Activated CD4-positive, alpha-beta memory T cell treated with anti-CD3 and anti-CD28 coated beads, Interleukin-2, amount 10 ng/mL, durations not matched to agents 7 days and 5 days (primary cell): ENCODE measurements around the gene DICER1. TPM values are rescaled to one million over a fixed set of nuclear protein-coding genes. Genes with fewer than 3 reads are reported as not detected.

ENCODE experiments used
- CTCF ChIA-PET: fragments of 350-600 bp; sonication (Branson Sonifier 250); formaldehyde crosslinking; loops from one replicate; lab custom pipeline; 2021; ENCODE audit warnings: antibody characterized with exemption, inconsistent platforms; lab: Charles Lee
- POLR2A ChIA-PET: fragments of 350-600 bp; sonication (Branson Sonifier 250); formaldehyde crosslinking; loops from one replicate; lab custom pipeline; 2021; ENCODE audit warnings: antibody characterized with exemption; lab: Charles Lee
- DNase-seq: peaks from one replicate; pipeline ENCODE4 v3.0.0-alpha.2; 2020
- H3K27ac Mint-ChIP-seq: one replicate; pipeline ENCODE4 v1.8.0; 2021; ENCODE audit warnings: mild to moderate bottlenecking, mixed read lengths
- H3K27me3 Mint-ChIP-seq: one replicate; pipeline ENCODE4 v1.8.0; 2021; ENCODE audit warnings: mixed read lengths
- H3K36me3 Mint-ChIP-seq: one replicate; pipeline ENCODE4 v1.8.0; 2021; ENCODE audit warnings: low read depth, mixed read lengths
- H3K4me1 Mint-ChIP-seq: one replicate; pipeline ENCODE4 v1.8.0; 2021; ENCODE audit warnings: mixed read lengths
- H3K4me3 Mint-ChIP-seq: one replicate; pipeline ENCODE4 v1.8.0; 2021; ENCODE audit warnings: mild to moderate bottlenecking, mixed read lengths
- H3K9me3 Mint-ChIP-seq: one replicate; pipeline ENCODE4 v1.8.0; 2021; ENCODE audit warnings: mixed read lengths
- total RNA-seq, 2 experiments: library from RNA; stranded (reverse); gene quantifications; one replicate each; pipeline ENCODE4 v1.2.3, GENCODE V29; 2021

Gene DICER1
- total RNA-seq, 2 experiments from 2014 or later: 46.9 to 52.8 TPM

DNA sequence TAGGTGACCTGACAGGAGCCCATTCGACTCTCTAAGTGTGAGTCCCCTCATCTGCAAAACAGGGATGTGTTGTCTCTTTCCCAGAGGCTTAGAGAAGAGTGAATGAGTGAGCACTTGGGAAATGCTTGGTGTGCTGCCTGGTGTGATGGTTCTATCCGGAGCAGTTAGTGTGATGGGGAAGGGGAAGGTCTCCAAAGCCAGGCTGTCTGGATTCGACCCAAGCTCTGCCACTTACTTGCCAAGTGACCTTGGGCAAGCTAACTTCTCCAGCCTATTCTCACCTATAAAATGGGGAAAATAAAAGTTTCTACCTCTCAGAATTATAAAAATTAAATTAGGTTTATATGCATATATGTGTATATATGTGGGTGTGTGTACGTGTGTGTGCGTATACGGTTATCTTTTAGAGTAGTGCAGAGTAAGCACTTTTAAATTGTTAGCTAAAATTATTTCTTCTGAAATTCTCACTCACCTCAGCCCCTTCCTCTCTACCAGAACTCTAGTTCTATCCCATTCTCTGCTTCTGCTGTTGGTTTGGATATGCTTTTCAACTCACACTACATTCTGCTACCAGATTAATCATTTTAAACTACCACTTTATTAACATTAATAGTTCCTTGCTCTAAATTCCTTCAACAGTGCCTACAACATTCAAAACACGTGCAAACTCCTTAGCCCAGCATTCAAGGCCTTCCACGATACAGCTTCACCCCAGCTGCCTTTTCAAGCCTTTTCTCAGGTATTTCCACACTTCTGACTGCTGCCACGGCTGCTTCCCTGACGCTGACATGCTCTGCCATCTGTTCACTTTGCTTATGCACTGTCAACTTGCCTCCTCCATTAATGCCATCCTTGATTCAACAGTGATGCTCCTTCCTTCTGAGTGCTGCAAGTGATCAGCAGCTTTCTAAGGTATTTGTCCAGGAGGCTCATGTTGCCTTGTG, 55.3 kb downstream of the DICER1 start:
- Mint-ChIP-seq H3K27me3 (no peaks in the 10 kb centered on the region), H3K4me3 (no peak overlapping the region), H3K9me3 (no peaks in the 10 kb centered on the region), H3K4me1 (peaks cover 12% of the 10 kb centered on the region), H3K27ac (no peak overlapping the region), H3K36me3 (peaks cover 53% of the 10 kb centered on the region)
- CTCF ChIA-PET: no interaction called here
- POLR2A ChIA-PET: interaction anchor here (0.8 kb wide), 1 partner anchor 58 kb away, joined by 3 read pairs; no protein-coding TSS in a partner anchor
- DNase-seq: no peak

DNA sequence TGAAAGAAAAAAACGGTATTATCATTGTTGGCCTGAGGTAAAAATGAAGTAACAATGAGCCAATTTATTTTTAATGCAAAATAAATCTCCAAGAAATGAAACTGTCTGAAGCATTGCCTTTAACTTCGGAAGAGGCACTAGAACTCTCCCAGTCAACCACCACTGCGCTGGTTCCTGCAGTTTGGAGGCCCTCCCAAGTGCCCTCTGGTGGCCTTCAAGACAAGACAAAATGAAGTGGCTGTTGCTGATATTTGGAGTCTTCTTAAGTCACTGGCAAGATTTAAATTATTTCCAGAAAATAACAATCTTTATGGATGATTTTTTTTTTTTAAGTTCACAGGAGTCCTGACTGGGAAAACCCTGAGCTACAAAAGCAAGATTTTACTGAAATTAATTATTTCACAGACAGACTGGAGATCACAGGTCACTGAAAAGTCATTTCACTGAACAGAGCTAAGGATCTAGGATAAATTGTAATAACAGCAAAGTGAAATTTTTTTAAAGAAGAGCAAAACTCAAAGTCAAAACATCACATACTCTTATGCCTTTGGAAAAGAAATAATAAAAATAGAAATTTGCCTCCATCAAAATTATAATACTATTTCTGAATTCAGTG, 58.2 kb downstream of the DICER1 start:
- Mint-ChIP-seq H3K27ac (no peak overlapping the region), H3K4me3 (no peak overlapping the region), H3K4me1 (peaks cover 12% of the 10 kb centered on the region), H3K27me3 (no peaks in the 10 kb centered on the region), H3K36me3 (peaks cover 64% of the 10 kb centered on the region), H3K9me3 (no peaks in the 10 kb centered on the region)
- peak; percentile 46 for DNase-seq
- POLR2A ChIA-PET: no interaction called here
- CTCF ChIA-PET: interaction anchor here (0.6 to 0.9 kb wide), 4 partner anchors 9 to 409 kb away, joined by 3 to 5 read pairs (median 4); no protein-coding TSS in a partner anchor

DNA sequence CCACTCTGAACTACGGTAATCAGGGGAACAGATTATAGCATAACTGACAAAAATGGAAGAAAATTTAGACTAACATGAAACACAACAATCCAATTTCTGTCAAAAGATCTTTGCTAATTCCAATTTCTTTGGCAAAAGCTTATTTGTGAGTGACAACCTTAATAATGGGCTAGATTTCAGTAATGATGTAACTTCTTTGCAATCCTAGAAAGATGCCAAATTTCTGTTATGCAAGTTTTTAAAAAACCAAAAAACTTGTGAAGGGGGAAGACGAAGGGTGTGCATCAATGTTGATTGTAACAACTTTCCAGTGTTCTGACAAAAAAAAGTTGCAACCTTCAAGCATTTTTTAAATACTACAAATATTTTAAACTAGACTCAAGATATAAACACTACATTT, 59.9 kb downstream of the DICER1 start:
- Mint-ChIP-seq H3K4me1 (peaks cover 12% of the 10 kb centered on the region), H3K9me3 (no peaks in the 10 kb centered on the region), H3K27ac (no peak overlapping the region), H3K4me3 (no peak overlapping the region), H3K36me3 (peaks cover 62% of the 10 kb centered on the region), H3K27me3 (no peaks in the 10 kb centered on the region)
- DNase-seq: no peak
- POLR2A ChIA-PET: no interaction called here
- CTCF ChIA-PET: no interaction called here

DNA sequence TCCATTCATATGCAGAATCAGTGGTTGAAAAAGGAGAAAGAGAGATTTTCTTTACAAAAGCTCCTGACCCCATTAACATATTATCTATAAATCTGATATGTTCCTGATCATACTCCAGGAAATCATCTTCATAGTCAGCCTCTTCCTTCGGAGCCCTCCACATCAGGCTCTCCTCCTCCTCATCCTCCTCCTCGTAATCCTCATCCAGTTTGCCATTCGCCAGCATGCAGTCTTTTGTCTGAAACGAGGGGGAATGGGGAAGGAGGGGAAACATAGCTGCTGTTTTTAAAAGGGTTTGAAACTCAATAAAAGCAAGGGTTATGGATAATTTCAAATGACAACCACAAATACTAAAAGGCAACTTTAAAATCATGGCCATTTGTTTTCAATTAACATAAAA, 60.9 kb downstream of the DICER1 start:
- CTCF ChIA-PET: no interaction called here
- H3K4me1 Mint-ChIP-seq: peaks cover 12% of the 10 kb centered on the region
- H3K27me3 Mint-ChIP-seq: no peaks in the 10 kb centered on the region
- POLR2A ChIA-PET: no interaction called here
- no peaks in the 10 kb centered on the region for H3K9me3 Mint-ChIP-seq
- H3K4me3 Mint-ChIP-seq: no peak overlapping the region
- H3K36me3 Mint-ChIP-seq: peaks cover 57% of the 10 kb centered on the region
- H3K27ac Mint-ChIP-seq: no peak overlapping the region
- DNase-seq: no peak

DNA sequence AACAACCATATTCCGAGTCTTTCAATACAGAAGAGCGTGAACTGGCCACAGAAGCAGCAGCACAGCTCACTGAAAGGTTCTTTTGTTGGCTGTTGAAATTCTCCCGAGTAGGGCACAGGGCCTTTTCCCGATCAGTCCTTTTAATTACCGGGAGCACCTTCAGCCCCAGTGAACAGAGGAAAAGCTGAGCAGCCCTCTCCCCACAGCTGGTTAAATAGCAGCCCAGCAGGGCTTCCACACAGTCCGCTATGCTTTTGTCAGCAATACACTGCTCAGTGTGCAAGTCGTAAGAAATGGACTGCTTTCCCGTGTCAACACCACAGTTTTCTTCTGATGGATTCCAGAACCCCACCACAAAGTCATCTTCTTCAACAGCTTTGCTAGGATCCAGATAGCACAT, 61.3 kb downstream of the DICER1 start:
- H3K36me3 Mint-ChIP-seq: peaks cover 59% of the 10 kb centered on the region
- POLR2A ChIA-PET: no interaction called here
- no peak overlapping the region for H3K4me3 Mint-ChIP-seq
- H3K4me1 Mint-ChIP-seq: peaks cover 12% of the 10 kb centered on the region
- CTCF ChIA-PET: no interaction called here
- no peaks in the 10 kb centered on the region for H3K9me3 Mint-ChIP-seq
- H3K27me3 Mint-ChIP-seq: no peaks in the 10 kb centered on the region
- DNase-seq: no peak
- H3K27ac Mint-ChIP-seq: no peak overlapping the region

DNA sequence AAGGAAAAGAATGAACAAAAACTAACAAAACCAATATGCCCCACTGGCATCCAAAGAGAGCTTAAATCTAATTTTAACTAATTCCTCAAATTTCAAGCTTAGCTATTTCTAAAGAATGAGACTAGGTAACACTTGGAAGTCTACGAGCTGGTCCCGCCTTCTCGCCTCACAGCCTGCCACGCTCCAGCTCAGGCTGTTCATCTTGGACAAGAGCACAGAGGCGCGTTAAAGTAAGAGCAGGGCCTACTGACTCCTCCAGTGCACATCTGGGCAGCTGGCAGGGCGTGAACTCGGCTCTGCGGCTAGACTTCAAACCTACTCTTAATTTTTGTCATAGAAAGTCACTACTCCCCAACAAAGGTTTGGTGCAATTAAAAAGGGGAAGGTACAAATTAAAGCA, 64.6 kb downstream of the DICER1 start:
- Mint-ChIP-seq H3K9me3 (no peaks in the 10 kb centered on the region), H3K36me3 (peaks cover 71% of the 10 kb centered on the region), H3K4me1 (no peaks in the 10 kb centered on the region), H3K27me3 (no peaks in the 10 kb centered on the region), H3K4me3 (no peak overlapping the region), H3K27ac (no peak overlapping the region)
- ChIA-PET CTCF (no interaction called here), POLR2A (no interaction called here)
- DNase-seq: no peak

DNA sequence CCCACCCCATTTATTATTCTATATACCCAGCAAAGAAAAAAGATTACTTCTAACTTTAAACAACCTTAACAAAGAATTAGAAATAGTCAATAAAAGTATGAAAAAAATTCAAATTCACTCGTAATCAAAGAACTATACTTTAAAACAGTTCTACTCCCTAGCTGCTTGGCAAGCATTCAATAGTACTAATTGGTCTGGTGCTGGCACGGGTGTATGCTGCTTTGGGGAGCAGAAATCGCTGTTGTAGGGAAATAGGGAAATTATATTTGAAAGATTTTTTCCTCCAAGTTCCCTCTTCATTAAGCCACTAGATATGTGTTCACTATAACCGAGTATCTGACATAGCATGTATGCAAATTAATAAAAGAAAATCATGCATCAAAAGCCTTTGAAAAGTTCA, 65.7 kb downstream of the DICER1 start:
- no peaks in the 10 kb centered on the region for H3K27me3 Mint-ChIP-seq
- H3K9me3 Mint-ChIP-seq: no peaks in the 10 kb centered on the region
- peaks cover 72% of the 10 kb centered on the region for H3K36me3 Mint-ChIP-seq
- no peak for DNase-seq
- H3K27ac Mint-ChIP-seq: no peak overlapping the region
- CTCF ChIA-PET: no interaction called here
- H3K4me1 Mint-ChIP-seq: no peaks in the 10 kb centered on the region
- POLR2A ChIA-PET: no interaction called here
- no peak overlapping the region for H3K4me3 Mint-ChIP-seq

DNA sequence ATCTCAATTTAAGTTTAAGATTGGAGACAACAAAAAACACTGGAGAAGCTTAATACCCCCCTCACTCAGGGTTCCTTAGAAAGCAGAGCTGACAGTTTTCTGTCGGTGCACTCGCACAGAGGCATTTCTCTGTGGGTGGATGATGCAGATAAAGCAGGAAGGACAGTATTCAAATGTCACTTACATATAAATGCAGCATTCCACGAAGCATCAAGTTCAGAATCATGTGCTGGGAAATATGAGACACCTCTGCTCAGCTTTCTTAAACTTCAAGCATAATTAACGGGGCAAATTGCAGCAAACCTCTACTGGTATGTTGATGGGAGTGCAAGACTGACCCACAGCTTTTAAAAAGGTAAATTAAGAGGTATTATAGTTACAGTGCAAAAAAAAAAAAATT, 68.7 kb downstream of the DICER1 start:
- Mint-ChIP-seq H3K9me3 (no peaks in the 10 kb centered on the region), H3K27me3 (no peaks in the 10 kb centered on the region), H3K4me3 (no peak overlapping the region), H3K36me3 (peaks cover 62% of the 10 kb centered on the region), H3K4me1 (no peaks in the 10 kb centered on the region), H3K27ac (no peak overlapping the region)
- ChIA-PET CTCF (no interaction called here), POLR2A (no interaction called here)
- DNase-seq: no peak

DNA sequence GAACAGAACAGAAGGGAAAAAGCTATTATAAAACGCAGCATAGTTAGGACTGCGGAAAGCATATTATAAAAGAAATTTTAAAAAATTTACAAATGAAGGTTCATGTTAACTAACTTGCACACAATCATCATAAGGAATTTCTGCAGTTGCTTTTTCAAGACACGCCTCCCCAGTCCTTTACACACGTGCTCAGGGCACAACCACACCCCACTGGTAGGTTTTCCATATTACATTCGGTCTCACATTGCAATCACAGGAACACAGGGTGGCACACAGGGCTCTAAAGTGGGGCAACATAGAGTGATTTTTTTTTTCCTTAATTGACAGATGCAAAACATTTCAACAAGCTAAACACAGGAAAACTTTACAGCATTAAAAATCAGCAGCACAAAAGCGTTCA, 69.7 kb downstream of the DICER1 start:
- H3K4me1 Mint-ChIP-seq: no peaks in the 10 kb centered on the region
- H3K36me3 Mint-ChIP-seq: peaks cover 53% of the 10 kb centered on the region
- no peaks in the 10 kb centered on the region for H3K9me3 Mint-ChIP-seq
- no peaks in the 10 kb centered on the region for H3K27me3 Mint-ChIP-seq
- no peak for DNase-seq
- CTCF ChIA-PET: no interaction called here
- H3K4me3 Mint-ChIP-seq: no peak overlapping the region
- no peak overlapping the region for H3K27ac Mint-ChIP-seq
- POLR2A ChIA-PET: no interaction called here

DNA sequence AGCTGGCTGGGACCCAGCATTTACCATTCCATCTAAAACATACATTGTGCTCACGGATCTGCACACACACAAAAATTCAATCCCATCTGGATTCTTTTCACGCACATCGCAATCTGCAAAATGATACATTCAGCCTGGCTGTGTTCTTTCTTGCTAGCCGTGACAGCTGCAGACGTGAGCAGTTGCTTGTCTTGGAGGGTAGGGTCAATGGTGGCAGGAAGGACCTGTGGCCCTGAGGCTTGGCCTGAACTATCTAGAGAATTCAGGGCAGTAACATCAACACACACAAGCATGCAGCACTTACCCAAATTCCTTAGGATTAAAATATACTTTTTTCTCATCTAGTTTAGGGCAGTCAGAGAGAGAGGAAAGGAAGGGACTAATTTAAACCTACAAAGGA, 72.0 kb downstream of the DICER1 start:
- CTCF ChIA-PET: no interaction called here
- DNase-seq: no peak
- no peaks in the 10 kb centered on the region for H3K27me3 Mint-ChIP-seq
- peaks cover 39% of the 10 kb centered on the region for H3K36me3 Mint-ChIP-seq
- no peak overlapping the region for H3K4me3 Mint-ChIP-seq
- H3K27ac Mint-ChIP-seq: no peak overlapping the region
- POLR2A ChIA-PET: no interaction called here
- H3K4me1 Mint-ChIP-seq: no peaks in the 10 kb centered on the region
- H3K9me3 Mint-ChIP-seq: no peaks in the 10 kb centered on the region

DNA sequence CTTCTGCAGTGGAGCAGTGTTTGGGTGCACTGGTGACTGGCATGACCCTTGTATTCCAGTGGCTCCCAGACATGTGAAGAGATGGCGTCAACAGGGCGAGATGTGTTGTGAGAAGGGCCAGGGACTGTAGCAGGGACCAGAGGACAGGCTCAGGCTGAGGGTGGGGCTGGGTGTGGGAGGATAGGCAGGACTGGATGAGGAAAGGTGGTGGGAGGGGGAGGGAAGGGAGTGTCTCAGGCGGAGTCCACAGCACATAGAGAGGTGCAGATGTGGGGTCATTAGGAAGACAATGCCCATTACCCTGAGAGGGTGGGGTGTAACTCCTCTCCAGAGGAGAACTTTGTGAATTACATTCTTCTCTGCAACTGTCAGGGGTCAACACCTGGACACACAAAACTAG, 78.5 kb downstream of the DICER1 start:
- DNase-seq: no peak
- peaks cover 2% of the 10 kb centered on the region for H3K9me3 Mint-ChIP-seq
- no peaks in the 10 kb centered on the region for H3K4me1 Mint-ChIP-seq
- ChIA-PET POLR2A (no interaction called here), CTCF (no interaction called here)
- H3K4me3 Mint-ChIP-seq: no peak overlapping the region
- peaks cover 7% of the 10 kb centered on the region for H3K27me3 Mint-ChIP-seq
- H3K36me3 Mint-ChIP-seq: peaks cover under 1% of the 10 kb centered on the region
- no peak overlapping the region for H3K27ac Mint-ChIP-seq

DNA sequence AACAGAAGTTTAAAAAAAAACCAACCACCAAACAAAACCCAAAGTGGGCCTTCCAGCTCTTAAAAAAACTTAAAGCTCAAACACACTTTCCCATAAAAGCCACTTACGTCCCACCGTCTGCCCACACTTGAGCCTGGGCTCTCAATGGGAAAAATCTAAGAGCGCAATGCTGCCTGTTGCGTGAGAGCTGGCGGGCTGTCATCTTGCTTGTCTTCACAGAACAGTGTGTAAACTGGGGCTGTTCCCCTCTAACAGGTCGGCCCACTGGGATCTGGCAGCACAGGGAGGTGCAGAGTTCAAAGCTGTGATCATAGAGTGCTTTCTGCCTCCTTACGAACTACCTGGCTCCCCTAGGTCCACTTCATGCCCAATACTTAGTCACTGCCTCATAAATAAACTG, 80.0 kb downstream of the DICER1 start:
- H3K27ac Mint-ChIP-seq: no peak overlapping the region
- no peak for DNase-seq
- POLR2A ChIA-PET: no interaction called here
- H3K27me3 Mint-ChIP-seq: peaks cover 7% of the 10 kb centered on the region
- peaks cover 2% of the 10 kb centered on the region for H3K9me3 Mint-ChIP-seq
- H3K4me1 Mint-ChIP-seq: no peaks in the 10 kb centered on the region
- CTCF ChIA-PET: no interaction called here
- no peak overlapping the region for H3K4me3 Mint-ChIP-seq
- H3K36me3 Mint-ChIP-seq: no peaks in the 10 kb centered on the region

DNA sequence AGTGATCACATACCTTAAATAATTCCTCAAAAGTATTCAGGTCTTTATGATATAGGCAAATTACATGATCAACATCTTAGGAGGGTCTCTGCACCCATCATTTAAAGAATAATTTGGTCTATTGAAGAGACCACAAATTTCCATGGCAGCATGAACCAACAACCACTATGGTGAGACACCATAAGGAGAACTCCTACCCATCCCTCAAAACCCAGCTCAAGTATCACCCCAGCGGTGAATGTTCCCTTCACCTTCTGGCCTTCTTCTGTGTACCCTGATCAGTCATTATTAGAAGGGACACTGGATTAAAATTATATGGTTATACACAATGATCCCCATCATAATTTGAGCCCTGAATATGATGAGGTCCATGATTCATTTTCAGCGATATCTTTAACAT, 81.5 kb downstream of the DICER1 start:
- Mint-ChIP-seq H3K4me3 (no peak overlapping the region), H3K27me3 (peaks cover 8% of the 10 kb centered on the region), H3K4me1 (no peaks in the 10 kb centered on the region), H3K27ac (no peak overlapping the region), H3K9me3 (peaks cover 2% of the 10 kb centered on the region), H3K36me3 (no peaks in the 10 kb centered on the region)
- POLR2A ChIA-PET: no interaction called here
- no peak for DNase-seq
- CTCF ChIA-PET: no interaction called here
